Retina (tissue), 1 donor: Measurements from ENCODE around the gene RB1.

Experiments
- DNase-seq: peaks from one replicate; pipeline ENCODE4 v3.0.0-alpha.2; 2016

Gene RB1

GRCh38 chr13:48457578-48458242 lies 154.2 kb downstream of the RB1 start:
- no peak for DNase-seq

GRCh38 chr13:48475230-48475629 lies 171.7 kb downstream of the RB1 start:
- DNase-seq = no peak

DNA sequence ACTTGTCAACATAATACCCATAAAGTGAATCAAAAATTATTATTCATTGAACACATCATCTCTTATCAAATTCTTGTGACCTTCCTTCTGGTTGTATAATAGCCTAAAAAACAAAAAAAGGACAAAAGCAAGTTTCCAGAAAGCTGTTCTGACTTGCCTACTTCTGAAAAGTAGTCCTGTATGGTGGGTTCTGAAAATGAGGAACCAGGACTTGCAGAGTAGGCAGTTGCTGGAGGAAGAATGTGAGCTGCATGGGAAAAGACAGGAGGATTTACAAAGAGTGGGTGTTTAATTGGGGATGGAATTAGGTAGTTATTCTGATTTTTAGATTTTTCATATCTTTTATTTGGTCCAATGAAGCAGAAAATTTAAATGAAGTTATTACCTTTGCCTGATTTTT lies 172.7 kb downstream of the RB1 start:
- no peak for DNase-seq

DNA sequence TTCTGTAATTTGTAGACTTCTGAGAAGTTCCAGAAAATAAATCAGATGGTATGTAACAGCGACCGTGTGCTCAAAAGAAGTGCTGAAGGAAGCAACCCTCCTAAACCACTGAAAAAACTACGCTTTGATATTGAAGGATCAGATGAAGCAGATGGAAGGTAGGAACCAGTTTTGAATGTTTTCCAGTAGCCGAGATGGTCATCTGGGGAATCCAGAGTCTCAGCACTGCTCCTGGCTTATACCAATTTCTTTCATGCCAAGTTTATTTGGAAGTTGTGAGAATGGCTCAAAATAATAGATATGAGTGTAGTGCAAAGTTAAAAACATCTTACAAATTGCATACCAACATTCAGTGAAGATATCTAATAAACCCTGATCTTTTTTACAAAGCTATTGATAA lies 173.1 kb downstream of the RB1 start:
- DNase-seq = no peak

DNA sequence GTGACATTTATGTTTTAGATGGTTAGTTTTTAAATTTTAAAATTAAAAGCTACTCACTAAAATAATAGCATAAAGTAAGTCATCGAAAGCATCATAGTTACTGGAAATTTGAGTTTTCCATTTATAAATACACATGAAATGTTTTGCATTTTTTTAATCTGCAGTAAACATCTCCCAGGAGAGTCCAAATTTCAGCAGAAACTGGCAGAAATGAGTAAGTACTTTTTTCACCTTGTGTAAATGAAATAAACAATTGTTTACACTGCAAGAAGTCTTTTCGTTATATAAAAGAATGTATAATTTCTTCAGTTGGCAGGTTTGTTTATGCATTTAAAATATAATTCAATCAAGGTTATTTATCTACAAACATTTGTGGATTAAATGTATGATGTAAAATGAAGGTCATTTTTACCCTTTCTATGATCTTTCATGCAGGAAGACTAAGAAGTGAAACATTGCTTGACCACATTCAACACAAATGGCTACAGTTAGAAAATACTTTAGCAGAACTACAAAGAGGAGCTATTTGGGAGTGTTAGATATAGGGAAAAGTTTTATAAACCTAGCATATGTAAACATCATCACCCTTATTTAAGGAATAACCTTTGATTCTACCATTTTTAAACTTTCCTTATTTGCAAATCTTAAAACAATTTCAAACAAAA lies 173.8 kb downstream of the RB1 start:
- DNase-seq = no peak

DNA sequence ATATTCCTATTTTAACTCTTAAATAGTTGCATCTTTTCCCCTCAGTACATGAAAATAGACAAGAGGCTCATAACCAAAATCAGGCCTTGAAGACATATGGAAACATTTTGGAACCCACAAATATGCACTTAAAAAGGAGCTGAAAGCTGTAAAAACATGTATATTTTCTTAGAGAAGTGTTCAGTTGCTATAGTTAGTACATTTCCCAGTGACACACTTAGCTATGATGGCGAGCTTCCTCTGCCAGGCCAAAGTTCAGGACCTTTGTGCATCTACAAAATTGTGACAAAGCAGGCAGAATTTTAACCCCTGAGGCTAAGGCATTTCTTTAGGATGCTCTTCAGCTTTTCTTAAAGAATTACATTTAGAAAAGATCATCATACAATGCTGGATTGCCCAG lies 174.8 kb downstream of the RB1 start:
- DNase-seq = no peak

- DNase-seq = no peak
These were observed 180.0 kb downstream of the RB1 start for GRCh38 chr13:48483575-48483974.

DNA sequence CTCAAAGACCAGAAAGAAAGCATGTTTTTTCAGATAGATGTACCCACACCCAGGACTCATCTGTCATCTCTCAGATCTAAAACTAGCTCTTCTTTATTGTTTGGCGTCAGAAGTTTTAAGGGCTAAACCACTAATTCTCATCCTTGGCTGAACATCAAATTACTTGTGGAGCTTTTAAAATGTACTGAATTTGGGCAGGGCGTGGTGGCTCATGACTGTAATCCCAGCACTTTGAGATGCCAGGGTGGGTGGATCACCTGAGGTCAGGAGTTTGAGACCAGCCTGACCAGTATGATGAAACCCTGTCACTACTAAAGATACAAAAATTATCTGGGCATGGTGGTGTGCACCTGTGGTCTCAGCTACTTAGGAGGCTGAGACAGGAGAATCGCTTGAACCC lies 181.9 kb downstream of the RB1 start:
- DNase-seq = no peak

DNA sequence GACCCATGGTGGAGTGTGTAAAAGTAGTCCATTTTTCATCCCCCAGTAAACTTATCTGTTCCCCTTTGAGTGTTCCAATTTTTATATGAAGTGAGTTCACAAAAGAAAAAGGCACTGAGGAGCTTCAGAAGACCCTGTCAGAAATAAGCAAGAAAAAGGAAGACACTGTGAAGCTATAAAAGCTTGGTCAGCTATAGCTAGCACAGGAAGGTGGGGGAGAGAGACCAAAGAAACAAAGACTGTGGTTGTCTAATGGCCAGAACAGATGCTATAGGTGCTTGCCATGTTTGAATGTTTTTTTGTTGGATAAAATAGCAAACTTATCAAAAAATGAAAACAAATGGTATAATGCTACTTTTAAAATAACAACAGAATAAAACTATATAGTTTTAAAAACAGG lies 182.8 kb downstream of the RB1 start:
- DNase-seq = no peak

DNA sequence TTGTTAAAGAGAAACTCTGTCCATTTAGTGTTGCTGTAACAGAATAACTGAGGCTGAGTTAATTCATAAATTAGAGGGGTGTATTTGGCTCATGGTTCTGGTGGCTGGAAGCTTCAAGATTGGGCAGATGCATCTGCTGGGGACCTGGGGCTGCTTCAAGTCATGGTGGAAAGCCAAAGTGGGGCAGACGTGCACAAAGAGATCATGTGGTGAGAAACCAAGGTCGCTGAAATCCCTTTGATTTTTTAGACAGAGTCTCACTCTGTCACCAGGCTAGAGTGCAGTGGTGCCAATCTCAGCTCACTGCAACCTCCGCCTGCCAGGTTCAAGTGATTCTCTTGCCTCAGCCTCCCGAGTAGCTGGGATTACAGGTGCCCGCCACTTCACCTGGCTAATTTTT lies 183.3 kb downstream of the RB1 start:
- DNase-seq = no peak

- no peak for DNase-seq
These were observed 184.4 kb downstream of the RB1 start for GRCh38 chr13:48487968-48488367.

GRCh38 chr13:48488995-48489394 lies 185.4 kb downstream of the RB1 start:
- DNase-seq = no peak

DNA sequence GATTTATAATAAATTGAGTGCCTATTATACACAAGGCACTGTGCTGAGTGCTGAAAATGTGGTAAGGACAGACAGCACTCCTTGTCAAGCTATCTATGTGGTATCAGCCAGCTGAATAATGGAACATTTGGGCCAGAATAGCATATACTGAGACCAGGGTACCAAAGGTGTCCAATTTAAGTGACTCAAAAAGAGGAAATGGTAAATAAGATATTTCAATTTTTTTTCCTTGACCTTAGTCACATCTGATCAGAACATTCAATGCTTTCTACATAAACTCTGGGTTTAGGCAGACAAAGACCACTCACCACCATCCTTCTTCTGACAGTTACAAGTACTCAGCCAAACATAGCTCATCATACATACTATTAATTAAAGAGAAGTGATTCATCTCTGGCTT lies 186.1 kb downstream of the RB1 start:
- DNase-seq = no peak

DNA sequence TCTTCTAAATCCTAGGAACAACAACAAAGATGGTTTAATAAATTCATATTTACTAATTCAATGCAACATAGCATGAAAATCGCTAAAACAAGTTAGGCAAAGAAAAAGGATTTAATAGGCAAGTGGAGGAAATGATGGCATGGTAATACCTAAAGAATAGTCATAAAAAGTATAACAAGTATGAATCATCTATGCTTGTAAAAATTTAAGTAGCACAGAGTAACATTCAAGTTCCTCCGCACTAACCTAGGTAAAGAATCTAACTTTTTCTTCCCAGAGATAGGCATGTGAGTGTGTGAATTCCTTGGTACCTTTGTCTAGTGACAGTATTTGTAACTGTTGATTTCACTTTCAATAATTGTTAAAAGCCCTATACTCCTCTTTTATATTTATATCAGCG lies 186.7 kb downstream of the RB1 start:
- no peak for DNase-seq

DNA sequence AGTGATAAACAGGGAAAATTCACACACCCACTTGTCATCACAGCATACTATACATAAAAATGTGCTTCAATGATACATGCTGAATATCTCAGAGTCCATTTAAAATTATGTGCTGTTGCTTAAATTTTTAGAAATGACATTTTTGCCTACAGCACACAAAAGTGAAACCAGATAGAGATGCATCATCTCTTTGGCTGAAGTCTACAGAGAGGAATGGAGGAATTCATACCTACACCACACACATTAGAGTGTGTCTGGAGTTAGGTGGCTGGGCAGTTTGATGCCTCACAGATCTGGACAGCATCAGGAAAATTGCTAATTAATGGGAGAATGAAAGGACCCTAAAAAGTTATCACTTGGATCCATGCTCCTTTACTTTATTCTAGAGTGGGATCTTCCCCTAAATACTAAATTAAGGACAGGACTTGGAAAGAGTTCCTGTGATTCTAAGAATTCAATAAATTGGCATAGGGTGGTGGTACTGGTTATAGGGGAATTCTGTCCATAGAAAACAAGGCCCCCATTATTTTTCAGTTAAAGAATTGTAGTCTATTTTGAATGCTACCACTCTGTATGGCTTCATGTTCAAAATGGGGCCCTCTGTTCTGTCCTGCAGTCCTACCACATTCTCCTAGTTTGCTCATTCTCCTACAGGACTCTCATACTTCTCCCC lies 188.0 kb downstream of the RB1 start:
- DNase-seq = no peak

GRCh38 chr13:48492096-48492440 lies 188.5 kb downstream of the RB1 start:
- no peak for DNase-seq

DNA sequence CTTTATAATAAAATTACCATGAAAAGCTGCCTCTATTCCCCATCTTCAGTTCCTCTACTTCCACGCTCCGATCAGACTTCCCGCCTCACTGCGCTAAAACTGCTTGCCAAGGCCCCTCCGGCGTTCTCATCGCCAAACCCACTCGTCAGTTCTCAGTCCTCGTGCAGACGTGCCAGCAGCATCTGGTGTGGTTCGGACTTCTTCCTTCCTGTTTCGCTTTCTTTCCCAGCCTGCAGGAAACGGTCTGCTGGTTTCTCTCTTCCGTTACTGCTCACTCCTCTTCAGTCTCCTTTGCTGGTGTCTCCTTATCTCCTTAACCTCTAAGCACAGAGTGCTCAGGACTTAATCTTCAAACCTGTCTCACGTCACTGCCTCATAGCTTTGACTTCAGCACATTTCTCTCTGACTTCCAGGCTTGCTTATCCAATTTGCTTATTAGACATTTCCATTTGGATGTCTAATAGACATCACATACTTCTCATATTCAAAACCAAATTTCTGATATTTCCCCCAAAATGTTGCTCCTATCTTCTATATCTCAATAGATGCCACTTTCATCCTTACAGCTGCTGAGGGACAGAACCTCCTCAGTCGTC lies 189.0 kb downstream of the RB1 start:
- DNase-seq = no peak

DNA sequence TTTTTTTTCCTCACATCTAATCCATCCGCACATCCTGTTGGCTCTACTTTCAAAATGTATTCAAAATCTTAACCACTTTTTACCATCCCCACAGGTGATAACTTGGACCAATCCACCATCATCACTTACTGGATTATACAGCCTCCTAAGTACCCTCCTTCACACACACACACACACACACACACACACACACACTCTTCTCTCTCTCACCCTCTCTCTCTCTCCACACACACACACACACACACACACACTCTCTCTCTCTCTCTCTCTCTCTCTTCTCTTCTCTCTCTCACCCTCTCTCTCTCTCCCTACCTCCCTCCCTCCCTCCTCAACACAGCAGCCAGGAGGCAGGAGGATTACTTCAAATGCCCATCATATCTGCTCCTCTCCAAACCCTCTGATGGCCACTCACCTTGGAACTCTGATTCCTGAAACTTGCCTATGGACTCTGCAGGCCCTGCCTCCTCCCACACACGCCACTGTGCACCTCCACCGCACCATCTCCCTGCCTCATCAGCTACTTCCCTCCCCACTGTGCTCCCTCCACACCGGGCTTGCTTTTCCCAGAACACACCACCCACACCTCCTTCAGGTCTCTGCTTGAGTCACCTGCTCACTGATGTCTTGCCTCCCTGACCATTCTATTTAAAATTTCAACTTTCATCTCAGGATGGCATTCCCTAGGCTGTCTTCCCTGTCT lies 189.7 kb downstream of the RB1 start:
- no peak for DNase-seq

DNA sequence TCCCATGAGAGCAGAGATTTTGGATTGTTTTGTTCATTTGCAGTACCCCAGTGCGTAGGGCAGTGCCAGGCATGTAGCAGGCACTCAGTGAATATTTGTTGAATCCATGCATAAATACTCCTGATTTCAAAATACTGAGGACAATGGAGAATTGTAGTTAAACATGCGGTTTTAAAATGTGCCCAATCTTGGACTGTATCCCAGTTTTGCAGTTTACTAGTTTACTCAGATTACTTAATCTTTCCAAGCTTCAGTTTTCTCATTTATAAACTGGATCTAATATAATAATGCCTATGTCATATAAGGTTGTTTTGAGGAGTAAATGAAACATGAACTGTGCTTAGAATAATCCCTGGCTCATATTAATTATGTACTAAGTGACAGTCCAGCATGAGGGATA lies 190.3 kb downstream of the RB1 start:
- no peak for DNase-seq

DNA sequence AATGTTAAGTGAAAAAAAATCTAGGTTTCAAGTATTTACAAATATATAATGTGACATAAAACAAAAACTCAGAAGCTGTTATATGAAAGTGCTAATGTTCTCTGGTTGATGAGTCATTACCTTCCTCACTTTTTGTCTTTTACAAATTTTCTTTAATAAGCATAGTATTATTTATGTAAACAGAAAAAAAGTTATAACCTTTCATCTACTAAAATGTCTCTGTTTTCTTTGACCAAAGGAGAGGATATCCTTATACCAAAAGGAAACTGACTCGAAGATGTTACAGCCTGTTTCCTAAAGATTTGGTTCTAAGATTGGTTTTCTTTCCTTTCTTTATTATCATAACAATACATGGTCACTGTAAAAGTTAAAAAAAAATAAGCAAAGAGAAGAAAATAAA lies 191.3 kb downstream of the RB1 start:
- no peak for DNase-seq

DNA sequence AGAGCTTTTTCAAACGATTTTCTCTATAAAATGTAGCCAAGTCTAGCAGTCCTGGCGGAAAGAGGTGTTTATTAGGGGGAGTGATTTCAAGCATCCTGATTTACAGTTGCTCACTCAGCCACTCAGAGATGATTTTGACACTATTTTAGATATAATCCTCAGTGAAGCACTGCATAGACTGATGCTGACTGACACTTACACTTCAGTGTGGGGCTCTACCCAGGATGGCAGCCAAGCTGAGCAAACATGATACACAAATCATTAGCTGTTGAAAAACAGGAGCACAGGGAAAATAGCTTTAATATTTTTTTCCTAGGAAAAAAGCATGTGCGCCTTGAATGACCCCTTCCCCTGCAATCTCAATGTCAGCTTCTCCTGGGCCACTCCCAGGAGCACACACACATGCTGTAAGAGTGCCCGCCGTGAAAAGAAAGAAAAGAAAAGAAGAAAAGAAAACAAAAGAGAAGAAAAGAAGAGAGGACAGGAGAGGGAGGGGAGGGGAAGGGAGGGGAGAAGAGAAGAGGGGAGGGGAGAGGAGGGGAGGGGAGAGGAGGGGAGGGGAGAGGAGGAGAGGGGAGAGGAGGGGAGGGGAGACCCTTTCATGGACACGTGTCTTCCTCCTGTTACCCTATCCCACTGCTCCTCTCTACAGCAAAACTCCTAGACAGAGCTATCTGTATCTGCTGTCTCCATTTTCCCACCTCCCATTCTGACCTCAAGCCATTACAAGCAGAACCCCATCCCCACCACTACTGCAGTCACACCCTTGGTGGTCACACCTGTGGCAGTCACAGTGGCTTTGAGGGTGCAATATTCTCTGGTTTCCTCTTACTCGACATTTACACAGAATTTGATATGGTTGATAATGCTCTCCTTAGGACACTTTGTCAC lies 193.0 kb downstream of the RB1 start:
- no peak for DNase-seq

DNA sequence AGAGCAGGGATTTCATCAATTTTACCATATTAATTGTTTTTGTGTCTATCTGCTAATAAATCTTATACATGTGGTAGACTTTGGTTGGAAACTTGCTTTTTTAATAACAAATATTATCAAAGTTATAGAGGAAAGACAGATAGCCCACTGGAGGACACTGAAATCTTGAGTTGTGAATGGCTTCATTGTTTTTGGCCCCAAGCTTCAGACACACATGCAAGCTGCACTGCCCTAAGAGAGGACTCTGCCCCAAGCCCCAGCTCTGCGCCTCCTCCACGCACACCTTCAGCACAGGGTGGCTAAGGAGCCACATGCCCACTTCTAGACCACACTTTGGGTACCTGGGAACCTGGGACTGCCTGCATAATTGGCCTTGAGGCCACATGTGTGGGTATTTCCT lies 194.1 kb downstream of the RB1 start:
- DNase-seq = no peak
